ENCODE results near the gene DISC1. TPM values are rescaled to one million over a fixed set of nuclear protein-coding genes. Genes with fewer than 3 reads are reported as not detected.

DISC1 gene
- total and polyA plus RNA-seq, 2 experiments from 2014 or later: 2.1 to 6.5 TPM

GRCh38 chr1:231971397-231972110 is 345.0 kb downstream of the DISC1 start (continued):
- no peak for TF ChIP-seq ZNF331 (CRISPR knock-in tag; IDR thresholded peaks at IDR 0.05; ENCODE audit: low read depth)

GRCh38 chr1:231972111-231972445 is 345.5 kb downstream of the DISC1 start:
- Mint-ChIP-seq H3K4me3 (no peak overlapping the region), H3K27ac (no peak overlapping the region), H3K27me3 (ENCODE audit: insufficient read depth, low read depth, poor library complexity) (peaks cover under 1% of the 10 kb centered on the region), H3K4me1 (no peaks in the 10 kb centered on the region), H3K36me3 (ENCODE audit: low read depth) (0 out of 3 replicates have a peak, but pooled peaks cover under 1% of the 10 kb centered on the region), H3K9me3 (peaks cover under 1% of the 10 kb centered on the region; the same call in 1 of the 3 replicates)
- no peak overlapping the region for H3K4me3 ChIP-seq
- H3F3A ChIP-seq (replicated peaks; ENCODE audit: low read depth): no peaks in the 10 kb centered on the region
- DNase-seq (ENCODE audit: low spot score): no peak
- TF ChIP-seq ZNF114 (CRISPR knock-in tag; IDR thresholded peaks at IDR 0.05) (no peak), REST (IDR thresholded peaks at IDR 0.05; ENCODE audit: unreplicated experiment) (no peak), ETS1 (IDR thresholded peaks at IDR 0.05) (no peak), JUNB (IDR thresholded peaks at IDR 0.05; ENCODE audit: unreplicated experiment) (no peak), POLR2AphosphoS5 (IDR thresholded peaks at IDR 0.05; ENCODE audit: low read depth) (no peak)
- TF ChIP-seq, protein P1, sequence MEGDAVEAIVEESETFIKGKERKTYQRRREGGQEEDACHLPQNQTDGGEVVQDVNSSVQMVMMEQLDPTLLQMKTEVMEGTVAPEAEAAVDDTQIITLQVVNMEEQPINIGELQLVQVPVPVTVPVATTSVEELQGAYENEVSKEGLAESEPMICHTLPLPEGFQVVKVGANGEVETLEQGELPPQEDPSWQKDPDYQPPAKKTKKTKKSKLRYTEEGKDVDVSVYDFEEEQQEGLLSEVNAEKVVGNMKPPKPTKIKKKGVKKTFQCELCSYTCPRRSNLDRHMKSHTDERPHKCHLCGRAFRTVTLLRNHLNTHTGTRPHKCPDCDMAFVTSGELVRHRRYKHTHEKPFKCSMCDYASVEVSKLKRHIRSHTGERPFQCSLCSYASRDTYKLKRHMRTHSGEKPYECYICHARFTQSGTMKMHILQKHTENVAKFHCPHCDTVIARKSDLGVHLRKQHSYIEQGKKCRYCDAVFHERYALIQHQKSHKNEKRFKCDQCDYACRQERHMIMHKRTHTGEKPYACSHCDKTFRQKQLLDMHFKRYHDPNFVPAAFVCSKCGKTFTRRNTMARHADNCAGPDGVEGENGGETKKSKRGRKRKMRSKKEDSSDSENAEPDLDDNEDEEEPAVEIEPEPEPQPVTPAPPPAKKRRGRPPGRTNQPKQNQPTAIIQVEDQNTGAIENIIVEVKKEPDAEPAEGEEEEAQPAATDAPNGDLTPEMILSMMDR (conservative IDR thresholded peaks at IDR 0.05; ENCODE audit: low read depth in 2 of 2): no peak
- H2AFZ ChIP-seq: no peak overlapping the region
- H3K36me3 ChIP-seq (ENCODE audit: insufficient read depth): peaks cover under 1% of the 10 kb centered on the region; the same call in 1 of the 2 replicates
- no peak for ATAC-seq
- no peak overlapping the region for H3K4me2 ChIP-seq
- H3K27me3 ChIP-seq (ENCODE audit: insufficient read depth): no peaks in the 10 kb centered on the region
- H3K79me2 ChIP-seq (replicated peaks; ENCODE audit: insufficient read depth): no peaks in the 10 kb centered on the region
- no peak overlapping the region for H3K27ac ChIP-seq (ENCODE audit: low read depth)
- no peaks in the 10 kb centered on the region; the same call in 1 of the 2 replicates for H3K4me1 ChIP-seq (ENCODE audit: insufficient read depth)
- H4K20me1 ChIP-seq (replicated peaks; ENCODE audit: insufficient read depth): no peaks in the 10 kb centered on the region
- no peaks in the 10 kb centered on the region; the same call in 1 of the 2 replicates for H3K9me2 ChIP-seq (ENCODE audit: insufficient read depth)
